GM23338 (cell line): Measurements from ENCODE around the gene CLDN6.

Source experiments
- POLR2AphosphoS5 ChIP-seq: IDR thresholded peaks from 2 replicates; pipeline ENCODE4 v1.6.1; 2016; ENCODE audit warnings: antibody characterized with exemption, low read depth
- TF ChIP-seq, protein P1 (sequence below), 2 experiments: fragments of 200-600 bp in 1 of 2; sonication (generic) in 1 of 2; conservative IDR thresholded peaks; 2 replicates each; pipeline versions ENCODE4 v1.5.1 to v1.6.1; 2016 to 2017; ENCODE audit warnings: antibody characterized with exemption in 2 of 2, low read depth in 2 of 2, mild to moderate bottlenecking in 2 of 2, moderate library complexity in 1 of 2

DNA sequence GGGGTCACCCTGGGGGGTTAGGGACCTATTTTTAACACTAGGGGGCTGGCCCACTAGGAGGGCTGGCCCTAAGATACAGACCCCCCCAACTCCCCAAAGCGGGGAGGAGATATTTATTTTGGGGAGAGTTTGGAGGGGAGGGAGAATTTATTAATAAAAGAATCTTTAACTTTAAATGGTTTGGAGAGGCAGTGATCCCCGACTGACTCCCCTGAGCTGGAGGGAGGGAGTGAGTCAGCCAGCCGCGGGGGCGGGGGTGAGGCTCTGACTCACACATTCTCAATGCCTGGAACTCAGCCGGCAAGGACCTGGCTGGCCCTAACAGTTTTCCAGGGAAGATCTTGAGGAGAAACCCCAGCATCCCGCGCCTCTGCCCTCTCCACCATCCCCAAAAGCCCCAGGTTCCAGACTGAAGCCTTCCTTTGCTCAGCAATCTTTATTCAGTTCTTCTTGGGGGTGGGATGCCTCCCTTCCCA lies 4.3 kb upstream of the CLDN6 start:
- no peak; the same call in 1 of the 2 replicates for TF ChIP-seq POLR2AphosphoS5
- TF ChIP-seq, protein P1, sequence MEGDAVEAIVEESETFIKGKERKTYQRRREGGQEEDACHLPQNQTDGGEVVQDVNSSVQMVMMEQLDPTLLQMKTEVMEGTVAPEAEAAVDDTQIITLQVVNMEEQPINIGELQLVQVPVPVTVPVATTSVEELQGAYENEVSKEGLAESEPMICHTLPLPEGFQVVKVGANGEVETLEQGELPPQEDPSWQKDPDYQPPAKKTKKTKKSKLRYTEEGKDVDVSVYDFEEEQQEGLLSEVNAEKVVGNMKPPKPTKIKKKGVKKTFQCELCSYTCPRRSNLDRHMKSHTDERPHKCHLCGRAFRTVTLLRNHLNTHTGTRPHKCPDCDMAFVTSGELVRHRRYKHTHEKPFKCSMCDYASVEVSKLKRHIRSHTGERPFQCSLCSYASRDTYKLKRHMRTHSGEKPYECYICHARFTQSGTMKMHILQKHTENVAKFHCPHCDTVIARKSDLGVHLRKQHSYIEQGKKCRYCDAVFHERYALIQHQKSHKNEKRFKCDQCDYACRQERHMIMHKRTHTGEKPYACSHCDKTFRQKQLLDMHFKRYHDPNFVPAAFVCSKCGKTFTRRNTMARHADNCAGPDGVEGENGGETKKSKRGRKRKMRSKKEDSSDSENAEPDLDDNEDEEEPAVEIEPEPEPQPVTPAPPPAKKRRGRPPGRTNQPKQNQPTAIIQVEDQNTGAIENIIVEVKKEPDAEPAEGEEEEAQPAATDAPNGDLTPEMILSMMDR (conservative IDR thresholded peaks at IDR 0.05; ENCODE audit: low read depth in 2 of 2): no peak
